A549 (cell line): ENCODE results near the gene EXOC6. TPM values are rescaled to one million over a fixed set of nuclear protein-coding genes. Genes with fewer than 3 reads are reported as not detected.

Experiments used
- ATAC-seq, 2 experiments: fragments of 200-7000 bp in 1 of 2; fragments of >200 bp in 1 of 2; cut with Nextera tagmentation in 1 of 2; cut with Tn5 transposase in 1 of 2; 3 replicates each; pipeline versions ENCODE4 v1.8.0 to v1.9.1; 2018 to 2020; ENCODE audit warnings: mild to moderate bottlenecking in 1 of 2, moderate library complexity in 1 of 2
- CTCF ChIA-PET: fragments of 300-600 bp; sonication (Branson Sonifier 250); formaldehyde crosslinking; extraction: SDS; loops from one replicate; lab custom pipeline; 2021; ENCODE audit warnings: antibody characterized with exemption, inconsistent platforms; lab: Yijun Ruan, JAX
- POLR2A ChIA-PET: fragments of 350-600 bp; formaldehyde crosslinking; extraction: SDS; loops from one replicate; lab custom pipeline; 2021; ENCODE audit warnings: antibody characterized with exemption, inconsistent platforms; lab: Yijun Ruan, JAX
- DNase-seq, 2 experiments: peaks; one replicate each; pipeline versions ENCODE4 v3.0.0 to v3.0.0-alpha.2; 2011 to 2016; ENCODE audit warnings: low read depth in 1 of 2, low spot score in 1 of 2
- FAIRE-seq: peaks from 2 replicates; lab custom pipeline; 2011; peaks lifted over from hg19 to GRCh38; lab: Jason Lieb, UNC
- H3K27ac ChIP-seq, 2 experiments: fragments of >200 bp; sonication (Bioruptor Twin); formaldehyde crosslinking; 3 replicates each; pipeline ENCODE4 v1.5.1; 2016 to 2017
- H3K4me1 ChIP-seq: fragments of >200 bp; sonication (Bioruptor Twin); formaldehyde crosslinking; 3 replicates; pipeline ENCODE4 v1.6.1; 2016
- H3K4me2 ChIP-seq: fragments of >200 bp; sonication (Bioruptor Twin); formaldehyde crosslinking; 3 replicates; pipeline ENCODE4 v1.6.1; 2016
- H3K4me3 ChIP-seq: fragments of >200 bp; sonication (Bioruptor Twin); formaldehyde crosslinking; 3 replicates; pipeline ENCODE4 v1.5.1; 2016
- H3K9me3 ChIP-seq: fragments of >200 bp; sonication (Bioruptor Twin); formaldehyde crosslinking; 3 replicates; pipeline ENCODE4 v1.6.1; 2016
- BHLHE40 ChIP-seq: IDR thresholded peaks from 2 replicates; pipeline ENCODE4 v1.6.1; 2012; ENCODE audit warnings: low read depth, low read length, inconsistent platforms
- CBX8 ChIP-seq: fragments of 200-600 bp; sonication (generic); IDR thresholded peaks from 2 replicates; pipeline ENCODE4 v1.6.1; 2016
- CEBPB ChIP-seq, 2 experiments: fragments of >200 bp in 1 of 2; sonication (Bioruptor Twin) in 1 of 2; formaldehyde crosslinking in 1 of 2; IDR thresholded peaks; 2 replicates each; pipeline ENCODE4 v1.6.1; 2012 to 2016
- CTCF ChIP-seq: fragments of >200 bp; sonication (Bioruptor Twin); formaldehyde crosslinking; IDR thresholded peaks from 3 replicates; pipeline ENCODE4 v1.5.1; 2016
- EHF ChIP-seq: fragments of 250-450 bp; sonication (Bioruptor Pico); IDR thresholded peaks from 2 replicates; pipeline ENCODE4 v1.5.0; 2020; ENCODE audit warnings: mild to moderate bottlenecking
- ELK1 ChIP-seq: fragments of 150-350 bp; IDR thresholded peaks from 2 replicates; pipeline ENCODE4 v1.6.1; 2014; ENCODE audit warnings: low read depth, mild to moderate bottlenecking, low read length
- EP300 ChIP-seq, 2 experiments: fragments of >200 bp; sonication (Bioruptor Twin); formaldehyde crosslinking; IDR thresholded peaks; 2 replicates in 1 of 2; 3 replicates in 1 of 2; pipeline ENCODE4 v1.6.1; 2016 to 2017
- ESRRA ChIP-seq: fragments of 150-350 bp; IDR thresholded peaks from 2 replicates; pipeline ENCODE4 v1.6.1; 2014; ENCODE audit warnings: mild to moderate bottlenecking, low read length, borderline replicate concordance
- HEYL ChIP-seq: fragments of 250-450 bp; sonication (Bioruptor Pico); IDR thresholded peaks from 2 replicates; pipeline ENCODE4 v1.8.0; 2021; ENCODE audit warnings: mild to moderate bottlenecking, moderate library complexity
- HMGXB4 ChIP-seq: fragments of 250-450 bp; sonication (Bioruptor Pico); IDR thresholded peaks from 2 replicates; pipeline ENCODE4 v1.5.0; 2021; ENCODE audit warnings: mild to moderate bottlenecking, moderate library complexity, borderline replicate concordance
- PBX3 ChIP-seq: IDR thresholded peaks from 2 replicates; pipeline ENCODE4 v1.6.1; 2012
- PHF8 ChIP-seq: fragments of 200-600 bp; sonication (generic); IDR thresholded peaks from 2 replicates; pipeline ENCODE4 v1.6.1; 2016; ENCODE audit warnings: low read depth, mild to moderate bottlenecking, antibody characterized with exemption, moderate library complexity, borderline replicate concordance
- RCOR1 ChIP-seq: fragments of 150-350 bp; IDR thresholded peaks from 2 replicates; pipeline ENCODE4 v1.6.1; 2014; ENCODE audit warnings: antibody characterized with exemption, low read length, low read depth
- RFX5 ChIP-seq: fragments of 450-650 bp; IDR thresholded peaks from 2 replicates; pipeline ENCODE4 v1.7.1; 2014; ENCODE audit warnings: antibody characterized with exemption, mild to moderate bottlenecking, moderate library complexity
- SREBF2 ChIP-seq: fragments of 450-650 bp; IDR thresholded peaks from 2 replicates; pipeline ENCODE4 v1.6.1; 2014; ENCODE audit warnings: mild to moderate bottlenecking, moderate library complexity
- TFCP2L1 ChIP-seq: fragments of 250-450 bp; sonication (Bioruptor Pico); IDR thresholded peaks from 2 replicates; pipeline ENCODE4 v1.5.0; 2021; ENCODE audit warnings: mild to moderate bottlenecking
- USF2 ChIP-seq: fragments of 450-650 bp; IDR thresholded peaks from 2 replicates; pipeline ENCODE4 v1.6.1; 2014; ENCODE audit warnings: antibody characterized with exemption
- WGBS: methylation state at CpG from one replicate; pipeline ENCODE4 v1.1.6; 2017; ENCODE audit errors: missing lambda C conversion rate; 5-methylcytosine and 5-hydroxymethylcytosine counted together
- polyA plus RNA-seq, 4 experiments: library from polyadenylated mRNA; depleted of rRNA in 3 of 4; stranded (reverse); fragments of >200 nt; fragmentation: RNase III in 1 of 4; extraction: RNeasy Plus Mini Kit Qiagen cat#74134 plus additional on column Dnase treatment in 1 of 4; gene quantifications; 2 replicates in 3 of 4; 3 replicates in 1 of 4; pipeline ENCODE4 v1.2.3, GENCODE V29; 2011 to 2017
- TF ChIP-seq, protein P1 (sequence below): fragments of >200 bp; sonication (Bioruptor Twin); formaldehyde crosslinking; IDR thresholded peaks from 2 replicates; pipeline ENCODE4 v1.6.1; 2016
- TF ChIP-seq, protein P2 (sequence below): fragments of 250-450 bp; sonication (Bioruptor Pico); IDR thresholded peaks from 2 replicates; pipeline ENCODE4 v1.5.0; 2020; ENCODE audit warnings: low read depth, mild to moderate bottlenecking, moderate library complexity

EXOC6 gene
- polyA plus RNA-seq, 2 of the 4 experiments (the other 2 are of a cell fraction), result 16.8 to 48.5 TPM

GRCh38 chr10:93061594-93062513, 213.5 kb downstream of the EXOC6 start (continued):
- TF ChIP-seq ELK1 (no peak), HMGXB4 (no peak), RFX5 (no peak), CBX8 (no peak)
- TF ChIP-seq, all 56 proteins: peak for 0

GRCh38 chr10:93062514-93063143, 214.3 kb downstream of the EXOC6 start:
- no peak overlapping the region for H3K4me2 ChIP-seq
- CTCF ChIA-PET, result interaction anchor here (1.0 to 3.5 kb wide), 9 partner anchors 7 to 98 kb away, joined by 3 to 17 read pairs (median 4); partner anchors contain the start of gene CYP26A1
- peak; percentile 40 to 84; a peak in 4 of 6 replicates for ATAC-seq
- no peak for FAIRE-seq
- peak; percentile 44 for TF ChIP-seq CTCF
- TF ChIP-seq PHF8, result no peak
- TF ChIP-seq, protein P1, sequence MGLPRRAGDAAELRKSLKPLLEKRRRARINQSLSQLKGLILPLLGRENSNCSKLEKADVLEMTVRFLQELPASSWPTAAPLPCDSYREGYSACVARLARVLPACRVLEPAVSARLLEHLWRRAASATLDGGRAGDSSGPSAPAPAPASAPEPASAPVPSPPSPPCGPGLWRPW, result no peak
- no peak for TF ChIP-seq RCOR1
- H3K9me3 ChIP-seq, result no peaks in the 10 kb centered on the region
- POLR2A ChIA-PET, result no interaction called here
- peak in 1 of 2 experiments; percentile 38 for DNase-seq
- H3K27ac ChIP-seq, result no peak overlapping the region
- 68% methylated on average over 65 of the region's 68 CpGs for WGBS
- H3K4me3 ChIP-seq, result no peak overlapping the region
- no peaks in the 10 kb centered on the region for H3K4me1 ChIP-seq

GRCh38 chr10:93063144-93063976, 215.0 kb downstream of the EXOC6 start:
- ChIA-PET CTCF (interaction anchor here (0.8 to 3.5 kb wide), 6 partner anchors 10 to 275 kb away, joined by 3 to 17 read pairs (median 4); partner anchors contain the start of gene CYP26A1), POLR2A (no interaction called here)
- no peaks in the 10 kb centered on the region for H3K4me1 ChIP-seq
- no peaks in the 10 kb centered on the region for H3K9me3 ChIP-seq
- ATAC-seq (no peak; a peak in 1 of 6 replicates), DNase-seq (no peak), FAIRE-seq (no peak)
- WGBS, result 89% methylated on average over 20 of the region's 43 CpGs
- H3K4me3 ChIP-seq, result no peak overlapping the region
- no peak overlapping the region for H3K27ac ChIP-seq
- H3K4me2 ChIP-seq, result no peak overlapping the region
- TF ChIP-seq SREBF2, result no peak
- TF ChIP-seq BHLHE40, result no peak
- TF ChIP-seq, protein P2, sequence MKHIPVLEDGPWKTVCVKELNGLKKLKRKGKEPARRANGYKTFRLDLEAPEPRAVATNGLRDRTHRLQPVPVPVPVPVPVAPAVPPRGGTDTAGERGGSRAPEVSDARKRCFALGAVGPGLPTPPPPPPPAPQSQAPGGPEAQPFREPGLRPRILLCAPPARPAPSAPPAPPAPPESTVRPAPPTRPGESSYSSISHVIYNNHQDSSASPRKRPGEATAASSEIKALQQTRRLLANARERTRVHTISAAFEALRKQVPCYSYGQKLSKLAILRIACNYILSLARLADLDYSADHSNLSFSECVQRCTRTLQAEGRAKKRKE (CRISPR knock-in tag), result no peak
- no peak for TF ChIP-seq TFCP2L1 (CRISPR knock-in tag)
- no peak for TF ChIP-seq EP300 (IDR thresholded peaks at IDR 0.05)
- no peak for TF ChIP-seq ESRRA
- no peak for TF ChIP-seq PBX3
- no peak for TF ChIP-seq HMGXB4
- no peak for TF ChIP-seq CEBPB (IDR thresholded peaks at IDR 0.05)
- TF ChIP-seq EHF (CRISPR knock-in tag), result no peak
- TF ChIP-seq USF2, result no peak
- TF ChIP-seq HEYL, result no peak
- TF ChIP-seq RCOR1, result no peak
